Bone marrow (tissue), 2 donors: ENCODE measurements around the gene RUSF1.
"Not testable (repeated sequence)": the region's sequence is repeated elsewhere in the genome, so short reads cannot be mapped to it uniquely, and the experiment has no call there.

Experiments
- DNase-seq, 2 donors: peaks; one replicate each; lab custom pipeline; 2025; lab: John Stamatoyannopoulos, UW

Gene RUSF1

DNA sequence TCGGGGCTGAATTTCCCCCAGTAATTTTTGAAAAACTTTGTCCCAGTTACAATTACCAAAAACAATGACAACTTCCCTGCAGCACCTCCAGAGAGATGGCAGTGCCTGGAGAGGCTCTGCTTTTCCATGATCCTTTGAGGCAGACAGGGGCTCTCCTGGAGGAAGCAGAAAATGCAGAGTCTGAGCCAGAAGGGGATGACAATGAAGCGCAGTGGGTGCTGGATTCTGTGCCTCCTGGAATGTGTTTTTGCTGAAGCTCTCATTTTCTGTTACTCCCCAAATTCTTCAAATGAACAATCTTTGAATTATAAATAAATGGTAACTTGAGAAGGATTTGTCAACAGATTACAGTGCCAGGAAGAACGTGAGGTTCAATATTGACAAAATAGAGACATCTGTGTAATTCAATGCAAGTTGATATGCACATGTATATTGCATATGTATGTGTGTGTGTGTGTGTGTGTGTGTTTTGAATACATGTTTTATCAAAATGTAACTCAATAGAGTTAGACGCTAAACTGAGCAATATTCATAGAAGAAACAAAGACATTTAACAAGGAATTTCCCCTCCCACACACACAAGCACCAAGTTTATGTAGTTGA is 9.7 kb upstream of the RUSF1 start:
- DNase-seq: no peak

DNA sequence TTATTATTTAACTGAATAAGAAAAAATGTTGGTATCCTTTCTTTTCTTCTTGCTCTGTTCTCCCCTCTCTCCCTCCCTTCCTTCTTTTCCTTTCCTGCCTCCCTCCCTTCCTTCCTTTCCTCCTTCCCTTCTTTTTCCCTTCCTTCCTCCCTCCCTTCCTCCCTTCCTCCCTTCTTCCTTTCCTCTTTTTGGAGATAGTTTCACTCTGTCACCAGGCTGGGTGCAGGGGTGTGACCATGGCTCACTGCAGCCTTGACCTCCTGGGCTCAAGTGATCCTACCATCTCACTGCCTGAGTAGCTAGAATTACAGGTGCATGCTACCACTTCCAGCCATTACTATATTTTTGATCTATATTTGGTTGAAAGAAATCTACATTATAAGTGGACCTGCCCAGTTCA is 5.7 kb upstream of the RUSF1 start:
- no peak for DNase-seq

- no peak for DNase-seq
These were observed 4.9 kb upstream of the RUSF1 start for GRCh38 chr16:31513126-31513525.

DNA sequence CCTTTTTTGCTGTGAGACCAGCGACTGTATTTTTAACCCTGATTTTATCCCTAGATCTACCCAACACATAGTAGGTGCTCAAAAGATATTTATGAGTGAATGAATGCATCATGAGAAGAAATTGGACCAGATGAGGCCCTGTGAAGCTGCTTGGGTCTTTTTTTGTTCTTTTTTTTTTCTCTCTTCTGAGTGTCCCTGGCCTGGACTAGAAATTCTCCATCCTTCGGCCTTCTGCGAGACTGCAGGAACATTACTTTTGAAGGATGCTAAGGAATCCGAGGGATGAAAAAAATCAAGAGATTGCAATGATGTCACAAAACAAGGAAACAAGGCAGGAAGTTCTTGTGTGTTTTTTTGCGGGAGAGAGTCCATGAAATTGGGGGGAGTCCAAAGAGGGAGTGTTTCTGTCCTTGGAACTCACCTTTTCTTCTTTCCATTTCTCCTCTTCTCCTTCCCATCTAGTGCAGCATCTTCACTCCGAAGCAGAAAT is 560 bp upstream of the RUSF1 start:
- no peak for DNase-seq

GRCh38 chr16:31507617-31507928 is 618 bp downstream of the RUSF1 start:
- no peak for DNase-seq

GRCh38 chr16:31505483-31505882 is 2.7 kb downstream of the RUSF1 start:
- DNase-seq: peak in 1 of 2 donors; percentile 3

GRCh38 chr16:31504159-31504558 is 4.0 kb downstream of the RUSF1 start:
- no peak for DNase-seq

DNA sequence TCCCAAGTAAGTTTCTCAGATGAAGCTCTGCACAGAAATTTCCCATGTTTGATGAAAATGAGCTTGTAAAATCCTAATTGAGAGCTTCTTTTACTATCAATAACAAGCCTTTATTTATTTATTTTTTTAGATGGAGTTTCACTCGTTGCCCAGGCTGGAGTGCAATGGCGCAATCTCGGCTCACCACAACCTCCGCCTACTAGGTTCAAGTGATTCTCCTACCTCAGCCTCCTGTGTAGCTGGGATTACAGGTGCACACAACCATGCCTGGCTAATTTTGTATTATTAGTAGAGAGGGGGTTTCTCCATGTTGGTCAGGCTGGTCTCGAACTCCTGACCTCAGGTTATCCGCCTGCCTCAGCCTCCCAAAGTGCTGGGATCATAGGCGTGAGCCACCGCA is 4.6 kb downstream of the RUSF1 start:
- DNase-seq: not testable (repeated sequence)

DNA sequence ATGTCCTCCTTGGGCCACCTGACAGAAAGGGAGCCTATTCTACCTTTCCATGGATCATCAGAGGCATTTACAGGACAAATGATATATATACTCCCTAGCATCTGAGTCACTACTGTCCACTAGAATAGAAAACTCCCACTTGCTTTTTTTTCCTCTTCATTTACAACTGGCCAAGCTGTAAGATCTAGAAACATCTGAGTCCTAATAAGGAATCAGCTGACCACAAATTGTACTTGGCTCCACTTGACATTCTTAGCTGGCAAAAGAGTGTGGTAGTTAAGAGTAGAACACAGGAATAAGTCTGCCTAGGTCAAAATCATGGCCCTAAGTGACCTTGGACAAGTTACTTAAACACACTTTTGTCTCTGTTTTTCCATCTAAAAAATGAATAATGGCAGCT is 5.2 kb downstream of the RUSF1 start:
- DNase-seq: no peak

- DNase-seq: no peak
These were observed 6.2 kb downstream of the RUSF1 start for GRCh38 chr16:31501966-31502348.

- DNase-seq: no peak
These were observed 6.8 kb downstream of the RUSF1 start for GRCh38 chr16:31501226-31501965.

GRCh38 chr16:31499928-31500327 is 8.3 kb downstream of the RUSF1 start:
- DNase-seq: no peak

- DNase-seq: no peak
These were observed 9.7 kb downstream of the RUSF1 start for GRCh38 chr16:31498493-31498892.

- no peak for DNase-seq
These were observed 11.5 kb downstream of the RUSF1 start for GRCh38 chr16:31496670-31497069.

DNA sequence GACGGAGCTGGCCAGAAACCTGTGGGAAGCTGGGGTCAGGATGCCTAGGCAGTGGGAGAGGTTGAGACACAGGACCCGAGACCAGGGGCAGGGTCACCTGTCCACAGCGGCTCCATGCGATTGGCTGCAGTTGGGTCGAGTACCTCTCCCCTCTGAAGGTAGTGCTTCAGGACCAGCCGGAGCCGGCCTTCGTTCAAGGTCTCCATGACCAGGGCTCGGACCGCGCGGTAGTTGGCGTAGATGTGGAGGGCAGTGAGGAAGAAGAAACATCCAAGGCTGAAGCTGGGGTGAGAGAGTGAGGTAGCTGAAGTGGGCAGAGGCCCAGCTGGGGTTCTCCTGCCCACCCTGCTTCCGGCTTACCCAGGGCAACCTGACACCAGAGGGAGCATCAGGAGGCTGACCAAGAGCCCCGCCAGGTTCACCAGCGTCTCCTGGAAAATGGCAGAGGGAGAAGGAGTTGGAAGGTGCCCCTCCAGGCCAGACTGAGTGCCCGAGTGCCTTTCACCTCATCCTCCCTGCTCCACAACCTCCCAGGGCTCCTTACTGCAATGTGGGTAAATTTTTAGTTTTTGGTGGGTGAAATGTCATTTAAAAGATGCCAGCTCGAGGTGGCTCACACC is 14.6 kb downstream of the RUSF1 start:
- DNase-seq: no peak

- no peak for DNase-seq
These were observed 16.3 kb downstream of the RUSF1 start for GRCh38 chr16:31491778-31492418.

DNA sequence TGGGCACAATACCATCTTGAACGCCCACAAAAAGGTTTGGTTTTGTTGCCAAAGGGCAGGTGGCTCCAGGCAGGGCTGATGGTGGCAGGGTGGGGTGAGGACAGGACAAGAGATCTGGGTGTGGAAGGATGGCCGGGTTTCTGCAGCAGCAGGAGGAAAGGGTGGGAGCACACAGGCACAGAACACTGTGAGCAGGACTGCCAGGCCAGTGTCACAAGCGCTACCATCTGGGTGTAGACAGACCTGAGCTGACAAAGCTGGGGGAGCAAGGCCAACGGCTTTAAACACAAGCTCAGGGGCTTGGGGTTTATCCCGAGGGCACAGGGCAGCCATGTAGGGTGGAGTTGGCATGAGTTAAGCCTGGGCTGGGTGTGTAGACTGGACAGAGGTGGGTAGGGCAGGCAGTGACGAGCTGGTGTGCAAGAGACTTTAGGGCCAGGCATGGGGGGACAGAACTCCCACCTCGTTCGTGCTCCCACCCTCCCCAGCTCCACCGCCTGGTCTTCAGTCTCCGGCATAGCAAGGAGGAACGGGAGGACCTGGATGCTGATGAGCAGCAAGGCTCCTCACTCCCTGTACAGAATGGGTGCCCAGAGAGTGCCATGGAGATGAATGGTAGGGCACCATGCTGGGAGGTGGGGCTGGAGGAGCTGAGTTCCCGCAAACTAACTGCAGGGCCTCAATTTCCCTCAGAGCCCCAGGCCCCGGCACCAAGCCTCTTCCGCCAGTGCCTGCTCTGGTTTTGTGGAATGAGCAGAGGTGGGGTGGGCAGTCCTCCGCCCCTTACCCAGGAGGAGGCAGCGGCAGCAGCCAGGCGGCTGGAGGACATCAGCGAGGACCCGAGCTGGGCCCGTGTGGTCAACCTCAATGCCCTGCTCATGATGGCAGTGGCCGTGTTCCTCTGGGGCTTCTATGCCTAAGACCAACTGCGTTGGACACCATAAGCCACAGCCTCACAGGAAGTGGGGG is 18.3 kb downstream of the RUSF1 start:
- DNase-seq: no peak

- no peak for DNase-seq
These were observed 19.0 kb downstream of the RUSF1 start for GRCh38 chr16:31489298-31489564.

DNA sequence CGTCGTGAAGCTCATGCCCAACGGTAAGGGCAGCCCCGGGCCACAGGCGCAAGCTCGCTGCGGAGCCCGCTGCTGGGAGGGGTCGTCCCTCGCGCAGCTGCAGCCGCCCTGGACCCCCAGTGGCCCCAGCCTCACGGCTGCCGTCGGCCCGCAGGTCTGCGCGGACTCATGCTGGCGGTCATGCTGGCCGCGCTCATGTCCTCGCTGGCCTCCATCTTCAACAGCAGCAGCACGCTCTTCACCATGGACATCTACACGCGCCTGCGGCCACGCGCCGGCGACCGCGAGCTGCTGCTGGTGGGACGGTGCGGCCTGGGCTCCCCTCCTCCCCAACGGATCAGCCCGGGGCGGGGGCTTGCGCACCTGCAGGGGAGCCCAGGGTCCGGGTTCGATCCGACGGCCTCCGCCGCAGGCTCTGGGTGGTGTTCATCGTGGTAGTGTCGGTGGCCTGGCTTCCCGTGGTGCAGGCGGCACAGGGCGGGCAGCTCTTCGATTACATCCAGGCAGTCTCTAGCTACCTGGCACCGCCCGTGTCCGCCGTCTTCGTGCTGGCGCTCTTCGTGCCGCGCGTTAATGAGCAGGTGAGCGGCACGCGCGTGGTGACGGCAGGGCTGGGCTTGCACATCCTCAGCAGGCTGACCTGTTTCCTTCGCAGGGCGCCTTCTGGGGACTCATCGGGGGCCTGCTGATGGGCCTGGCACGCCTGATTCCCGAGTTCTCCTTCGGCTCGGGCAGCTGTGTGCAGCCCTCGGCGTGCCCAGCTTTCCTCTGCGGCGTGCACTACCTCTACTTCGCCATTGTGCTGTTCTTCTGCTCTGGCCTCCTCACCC is 19.5 kb downstream of the RUSF1 start:
- no peak for DNase-seq

GRCh38 chr16:31487720-31488467 is 20.3 kb downstream of the RUSF1 start:
- peak in 1 of 2 donors; percentile 13 for DNase-seq
